Glutamatergic neuron (in vitro differentiated cells): ENCODE results near the gene SIAH3. TPM values are rescaled to one million over a fixed set of nuclear protein-coding genes. Genes with fewer than 3 reads are reported as not detected.

Experiments used
- DNase-seq: peaks from one replicate; pipeline ENCODE4 v3.0.0; 2022
- H3K27ac Mint-ChIP-seq: one replicate; pipeline ENCODE4 v1.8.0; 2020; ENCODE audit warnings: mild to moderate bottlenecking, mixed read lengths, inconsistent platforms; ENCODE audit not compliant: unreplicated experiment
- H3K27me3 Mint-ChIP-seq: one replicate; pipeline ENCODE4 v1.8.0; 2020; ENCODE audit warnings: mild to moderate bottlenecking, moderate library complexity, mixed read lengths, inconsistent platforms; ENCODE audit not compliant: unreplicated experiment
- H3K36me3 Mint-ChIP-seq: one replicate; pipeline ENCODE4 v1.8.0; 2020; ENCODE audit warnings: mild to moderate bottlenecking, mixed read lengths, inconsistent platforms; ENCODE audit not compliant: unreplicated experiment
- H3K4me1 Mint-ChIP-seq: one replicate; pipeline ENCODE4 v1.8.0; 2020; ENCODE audit warnings: mild to moderate bottlenecking, low read depth, mixed read lengths, inconsistent platforms; ENCODE audit not compliant: unreplicated experiment
- H3K4me3 Mint-ChIP-seq: one replicate; pipeline ENCODE4 v1.8.0; 2020; ENCODE audit warnings: mild to moderate bottlenecking, mixed read lengths, inconsistent platforms; ENCODE audit not compliant: unreplicated experiment
- H3K9me3 Mint-ChIP-seq: one replicate; pipeline ENCODE4 v1.8.0; 2020; ENCODE audit warnings: mild to moderate bottlenecking, moderate library complexity, mixed read lengths, inconsistent platforms; ENCODE audit not compliant: unreplicated experiment
- total RNA-seq: library from RNA; stranded (reverse); fragmentation: NEBNext Ultra II Directional; extraction: Animal tissue kit (Norgen Biotek cat#: 25700); gene quantifications from one replicate; pipeline ENCODE4 v1.2.1, GENCODE V29; 2021; ENCODE audit not compliant: unreplicated experiment
- TF ChIP-seq, protein P1 (sequence below): fragments of 200-600 bp; sonication (generic); IDR thresholded peaks from one replicate; pipeline ENCODE4 v1.5.0; 2021; ENCODE audit not compliant: partially characterized antibody, unreplicated experiment

The SIAH3 gene
- total RNA-seq, 1 donor from 2014 or later, result 1.2 TPM

DNA sequence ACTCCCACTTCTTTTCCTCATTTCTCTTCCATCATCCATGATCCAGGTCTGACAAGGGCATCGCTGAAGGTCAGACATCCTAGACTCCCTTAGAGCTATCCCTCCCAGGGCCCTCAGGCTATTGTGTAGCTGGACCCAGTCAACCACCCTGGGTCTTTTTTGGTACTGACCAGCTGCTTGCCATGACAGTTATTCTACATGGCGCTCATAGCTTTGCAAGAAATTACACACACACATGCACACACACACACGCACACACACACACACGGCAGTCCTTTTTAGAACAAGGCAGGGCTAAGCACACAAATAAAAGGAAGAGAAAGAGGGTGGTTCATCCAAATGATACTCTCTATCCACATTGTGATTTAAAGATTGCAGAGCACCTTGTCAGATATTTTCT is 18.3 kb downstream of the SIAH3 start:
- DNase-seq, result no peak
- Mint-ChIP-seq H3K27me3 (peaks cover 6% of the 10 kb centered on the region), H3K4me3 (no peak overlapping the region), H3K36me3 (no peaks in the 10 kb centered on the region), H3K27ac (no peak overlapping the region), H3K9me3 (peaks cover 3% of the 10 kb centered on the region), H3K4me1 (peaks cover 4% of the 10 kb centered on the region)
- TF ChIP-seq, protein P1, sequence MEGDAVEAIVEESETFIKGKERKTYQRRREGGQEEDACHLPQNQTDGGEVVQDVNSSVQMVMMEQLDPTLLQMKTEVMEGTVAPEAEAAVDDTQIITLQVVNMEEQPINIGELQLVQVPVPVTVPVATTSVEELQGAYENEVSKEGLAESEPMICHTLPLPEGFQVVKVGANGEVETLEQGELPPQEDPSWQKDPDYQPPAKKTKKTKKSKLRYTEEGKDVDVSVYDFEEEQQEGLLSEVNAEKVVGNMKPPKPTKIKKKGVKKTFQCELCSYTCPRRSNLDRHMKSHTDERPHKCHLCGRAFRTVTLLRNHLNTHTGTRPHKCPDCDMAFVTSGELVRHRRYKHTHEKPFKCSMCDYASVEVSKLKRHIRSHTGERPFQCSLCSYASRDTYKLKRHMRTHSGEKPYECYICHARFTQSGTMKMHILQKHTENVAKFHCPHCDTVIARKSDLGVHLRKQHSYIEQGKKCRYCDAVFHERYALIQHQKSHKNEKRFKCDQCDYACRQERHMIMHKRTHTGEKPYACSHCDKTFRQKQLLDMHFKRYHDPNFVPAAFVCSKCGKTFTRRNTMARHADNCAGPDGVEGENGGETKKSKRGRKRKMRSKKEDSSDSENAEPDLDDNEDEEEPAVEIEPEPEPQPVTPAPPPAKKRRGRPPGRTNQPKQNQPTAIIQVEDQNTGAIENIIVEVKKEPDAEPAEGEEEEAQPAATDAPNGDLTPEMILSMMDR, result no peak

DNA sequence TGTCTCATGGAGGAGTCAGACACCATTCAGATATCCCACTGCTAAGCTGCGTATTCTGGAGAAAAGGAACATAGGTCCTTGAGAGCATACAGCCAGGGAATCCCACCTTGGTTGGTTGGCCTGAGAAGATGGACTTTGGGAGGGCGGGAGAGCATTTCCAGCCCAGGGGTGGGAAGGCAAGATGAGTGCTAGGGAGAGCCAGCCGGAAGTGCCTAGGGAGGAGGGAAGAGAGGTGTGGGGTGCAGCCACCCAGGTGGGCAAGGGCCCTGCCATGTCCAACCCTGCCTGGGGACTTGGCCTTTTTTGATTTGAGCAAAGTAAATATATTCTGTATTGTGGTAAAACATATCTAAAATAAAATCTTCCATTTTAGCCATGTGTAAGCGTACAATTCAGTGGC is 19.7 kb downstream of the SIAH3 start:
- TF ChIP-seq, protein P1, result no peak
- Mint-ChIP-seq H3K4me3 (no peak overlapping the region), H3K9me3 (peaks cover 3% of the 10 kb centered on the region), H3K27ac (no peak overlapping the region), H3K27me3 (peaks cover 3% of the 10 kb centered on the region), H3K36me3 (no peaks in the 10 kb centered on the region), H3K4me1 (peaks cover 7% of the 10 kb centered on the region)
- no peak for DNase-seq

- H3K27ac Mint-ChIP-seq, result no peak overlapping the region
- H3K27me3 Mint-ChIP-seq, result peaks cover 2% of the 10 kb centered on the region
- H3K36me3 Mint-ChIP-seq, result no peaks in the 10 kb centered on the region
- no peak overlapping the region for H3K4me3 Mint-ChIP-seq
- TF ChIP-seq, protein P1, result no peak
- no peak for DNase-seq
- peaks cover 6% of the 10 kb centered on the region for H3K9me3 Mint-ChIP-seq
- H3K4me1 Mint-ChIP-seq, result peaks cover 6% of the 10 kb centered on the region
Observed at GRCh38 chr13:45830121-45830520, 21.4 kb downstream of the SIAH3 start.

DNA sequence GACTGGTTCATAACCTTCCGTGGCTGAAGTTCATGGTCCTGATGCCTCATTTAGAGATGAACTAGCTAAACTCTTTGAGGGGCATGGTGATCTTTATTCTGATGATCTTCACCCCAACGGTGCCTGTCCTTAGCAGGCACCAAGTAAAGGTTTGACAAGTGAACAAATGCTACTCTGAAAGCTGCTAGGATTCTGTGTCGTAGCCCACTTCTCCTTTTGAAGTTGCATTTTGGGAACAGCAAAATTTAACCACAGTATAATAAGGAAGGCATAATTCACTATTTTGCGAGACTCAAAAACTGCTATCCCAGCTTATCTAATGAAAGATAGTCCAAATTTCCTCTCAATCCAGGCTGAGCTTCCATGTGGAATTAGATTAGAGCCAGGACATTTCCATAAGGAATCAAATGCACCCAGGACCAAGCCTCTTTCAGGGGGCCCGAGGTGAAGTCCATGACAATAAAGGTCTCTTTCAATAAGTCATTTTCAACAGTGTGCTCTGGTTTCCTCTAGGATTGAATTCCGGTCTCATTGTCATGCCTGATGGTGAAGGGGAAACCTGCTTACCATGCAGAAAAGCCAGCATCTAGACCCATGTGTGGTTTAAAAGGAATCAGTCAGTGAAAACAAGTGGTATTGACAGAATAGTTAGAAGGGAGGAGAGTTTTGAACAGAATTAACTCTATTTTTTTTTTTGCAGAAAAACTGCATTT is 23.1 kb downstream of the SIAH3 start:
- no peaks in the 10 kb centered on the region for H3K36me3 Mint-ChIP-seq
- H3K27ac Mint-ChIP-seq, result no peak overlapping the region
- peaks cover 11% of the 10 kb centered on the region for H3K4me1 Mint-ChIP-seq
- DNase-seq, result no peak
- H3K27me3 Mint-ChIP-seq, result peaks cover 2% of the 10 kb centered on the region
- H3K9me3 Mint-ChIP-seq, result peaks cover 4% of the 10 kb centered on the region
- TF ChIP-seq, protein P1, result no peak
- H3K4me3 Mint-ChIP-seq, result no peak overlapping the region

DNA sequence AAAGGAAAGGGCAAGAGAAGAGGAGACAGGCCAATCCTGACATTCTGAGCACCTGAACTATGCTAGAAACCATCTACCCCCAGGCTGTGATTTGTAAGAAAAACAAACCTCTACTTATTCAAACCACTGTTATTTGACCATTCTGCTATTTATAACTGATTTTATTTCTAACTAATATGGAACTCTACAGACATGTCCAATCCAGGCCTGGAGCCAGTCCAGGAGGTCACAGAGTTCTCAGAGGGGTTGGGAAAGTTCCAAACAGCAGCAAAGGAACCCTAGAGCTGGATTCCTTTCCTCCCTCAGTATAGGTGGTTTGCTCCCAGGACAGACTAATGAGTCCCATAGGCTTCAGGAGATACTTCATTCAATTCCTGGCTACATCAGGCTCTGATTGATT is 24.2 kb downstream of the SIAH3 start:
- Mint-ChIP-seq H3K4me1 (peaks cover 17% of the 10 kb centered on the region), H3K27ac (peak overlapping the region; percentile 17), H3K27me3 (peaks cover 2% of the 10 kb centered on the region), H3K36me3 (no peaks in the 10 kb centered on the region), H3K9me3 (peaks cover 4% of the 10 kb centered on the region), H3K4me3 (no peak overlapping the region)
- TF ChIP-seq, protein P1, result no peak
- no peak for DNase-seq
